Endothelial cell of umbilical vein (primary cell): ENCODE results near the gene AACS. TPM values are rescaled to one million over a fixed set of nuclear protein-coding genes. Genes with fewer than 3 reads are reported as not detected.

Source experiments
- BruUV-seq: library from RNA; stranded (reverse); fragments of 400-500 nt; replicated peaks from 2 replicates; lab custom pipeline; 2021; lab: Mats Ljungman, UMichigan
- CTCF ChIA-PET: fragments of 300-600, 350-600 bp; sonication (Branson Sonifier 250); formaldehyde crosslinking; loops from one replicate; lab custom pipeline; 2021; ENCODE audit warnings: antibody characterized with exemption, inconsistent platforms; lab: Charles Lee
- POLR2A ChIA-PET: fragments of 300-600, 350-600 bp; sonication (Branson Sonifier 250); formaldehyde crosslinking; loops from one replicate; lab custom pipeline; 2021; ENCODE audit warnings: antibody characterized with exemption, inconsistent platforms; lab: Charles Lee
- DNase-seq: peaks from one replicate; pipeline ENCODE4 v3.0.0-alpha.2; 2011; ENCODE audit warnings: low read depth, low spot score
- FAIRE-seq: peaks from 2 replicates; lab custom pipeline; 2011; peaks lifted over from hg19 to GRCh38; lab: Jason Lieb, UNC
- H2AFZ ChIP-seq: 2 replicates; pipeline ENCODE4 v1.6.0; 2012; ENCODE audit warnings: low read depth, low read length, control low read depth, inconsistent platforms
- H3K27ac ChIP-seq: 2 replicates; pipeline ENCODE4 v1.5.1; 2011; ENCODE audit warnings: low read depth, mild to moderate bottlenecking, control low read depth, low read length, moderate library complexity; ENCODE audit not compliant: insufficient read depth
- H3K27me3 ChIP-seq, 2 experiments: 2 replicates each; pipeline versions ENCODE4 v1.6.0 to v1.6.1; 2011; ENCODE audit warnings: low read length in 2 of 2, mixed read lengths in 1 of 2; ENCODE audit not compliant: control insufficient read depth in 2 of 2, insufficient read depth in 2 of 2
- H3K36me3 ChIP-seq, 2 experiments: 2 replicates in 1 of 2; 3 replicates in 1 of 2; pipeline ENCODE4 v1.5.1; 2011; ENCODE audit warnings: low read length in 2 of 2, mild to moderate bottlenecking in 1 of 2, moderate library complexity in 1 of 2; ENCODE audit not compliant: control insufficient read depth in 2 of 2, insufficient read depth in 2 of 2; ENCODE audit errors: extremely low read depth in 1 of 2
- H3K4me1 ChIP-seq: 3 replicates; pipeline ENCODE4 v1.5.1; 2011; ENCODE audit warnings: mild to moderate bottlenecking, low read length; ENCODE audit not compliant: control insufficient read depth, insufficient read depth; ENCODE audit errors: extremely low read depth
- H3K4me2 ChIP-seq: 2 replicates; pipeline ENCODE4 v1.6.1; 2011; ENCODE audit warnings: low read length, control low read depth, mixed read lengths; ENCODE audit not compliant: insufficient read depth
- H3K4me3 ChIP-seq, 3 experiments: fragments of 200-600 bp in 1 of 3; sonication (generic), shearing (Covaris generic) in 1 of 3; replicated peaks in 1 of 3; 2 replicates each; pipeline ENCODE4 v1.5.1; 2011 to 2016; ENCODE audit warnings: control low read depth in 3 of 3, low read length in 3 of 3, mild to moderate bottlenecking in 2 of 3, inconsistent platforms in 1 of 3, low read depth in 1 of 3, moderate library complexity in 1 of 3; ENCODE audit not compliant: insufficient read depth in 1 of 3
- H3K79me2 ChIP-seq: 2 replicates; pipeline ENCODE4 v1.6.0; 2012; ENCODE audit warnings: low read length, inconsistent platforms; ENCODE audit not compliant: control insufficient read depth, insufficient read depth
- H3K9ac ChIP-seq: replicated peaks from 2 replicates; pipeline ENCODE3; 2011; ENCODE audit warnings: low read length, control low read depth; ENCODE audit not compliant: insufficient read depth; ENCODE audit errors: extremely low read depth
- H3K9me1 ChIP-seq: replicated peaks from 3 replicates; pipeline ENCODE4 v1.6.0; 2011; ENCODE audit warnings: mild to moderate bottlenecking, low read length; ENCODE audit not compliant: control insufficient read depth, insufficient read depth; ENCODE audit errors: extremely low read depth
- H3K9me3 ChIP-seq: replicated peaks from 2 replicates; pipeline ENCODE4 v1.5.1; 2012; ENCODE audit warnings: low read length, inconsistent platforms; ENCODE audit not compliant: control insufficient read depth, insufficient read depth
- H4K20me1 ChIP-seq: replicated peaks from 2 replicates; pipeline ENCODE3; 2011; ENCODE audit warnings: mild to moderate bottlenecking, low read length; ENCODE audit not compliant: control insufficient read depth, insufficient read depth; ENCODE audit errors: extremely low read depth
- CTCF ChIP-seq, 2 donors: IDR thresholded peaks; 1 replicate in 1 of 2; 2 replicates in 1 of 2; pipeline ENCODE4 v1.5.1; 2011; ENCODE audit warnings: low read length in 2 of 2, mild to moderate bottlenecking in 2 of 2, moderate library complexity in 2 of 2, control low read depth in 1 of 2, inconsistent platforms in 1 of 2, low read depth in 1 of 2; ENCODE audit not compliant: insufficient read depth in 1 of 2; ENCODE audit errors: extremely low read depth in 1 of 2
- EZH2 ChIP-seq: IDR thresholded peaks from 2 replicates; pipeline ENCODE4 v1.6.1; 2012; ENCODE audit warnings: borderline replicate concordance, low read depth, mild to moderate bottlenecking, moderate library complexity, low read length, inconsistent platforms; ENCODE audit not compliant: severe bottlenecking
- JUN ChIP-seq: IDR thresholded peaks from 2 replicates; pipeline ENCODE4 v1.6.1; 2011; ENCODE audit warnings: borderline replicate concordance, low read depth; ENCODE audit not compliant: insufficient read length, insufficient read depth
- MAX ChIP-seq: IDR thresholded peaks from 2 replicates; pipeline ENCODE4 v1.6.1; 2011; ENCODE audit not compliant: insufficient read depth, insufficient read length
- MYC ChIP-seq: IDR thresholded peaks from one replicate; pipeline ENCODE4 v1.6.1; 2011; ENCODE audit warnings: mild to moderate bottlenecking, low read depth, low read length
- POLR2A ChIP-seq: IDR thresholded peaks from 2 replicates; pipeline ENCODE4 v1.6.1; 2012; ENCODE audit warnings: low read depth, mild to moderate bottlenecking, control low read depth, low read length
- POLR2AphosphoS5 ChIP-seq: IDR thresholded peaks from 2 replicates; pipeline ENCODE4 v1.6.1; 2012; ENCODE audit warnings: low read depth, mild to moderate bottlenecking, control low read depth, low read length, moderate library complexity; ENCODE audit not compliant: insufficient read depth
- dilution Hi-C: fragments of 300-500 bp; cut with MboI; formaldehyde crosslinking; loops from one replicate; pipeline ENCODE4 v1.15.0; 2019; ENCODE audit warnings: low sequenced_read_pairs; ENCODE audit not compliant: extremely low pct_ligation_motif_present
- intact Hi-C: fragments of 100-400 bp; cut with micrococcal nuclease; formaldehyde crosslinking; loops from one replicate; pipeline ENCODE4 v1.10.0; 2022
- polyA plus RNA-seq, 4 experiments: library from polyadenylated mRNA; depleted of rRNA in 3 of 4; stranded (reverse) in 3 of 4; unstranded in 1 of 4; fragments of >200 nt; gene quantifications; 2 replicates each; pipeline versions ENCODE4 v1.2.1 to v1.2.3, GENCODE V29; 2011 to 2012; ENCODE audit warnings: missing spikeins in 1 of 4
- total RNA-seq: library from RNA; stranded (reverse); gene quantifications from 2 replicates; pipeline ENCODE4 v1.2.3, GENCODE V29; 2021

Gene AACS
- total and polyA plus RNA-seq, 2 donors (not counting 3 experiments of a cell fraction or from before 2014, with no cell fraction given) = 34.7 to 40.3 TPM

- dilution Hi-C loops = no loop called here
- CTCF ChIA-PET = no interaction called here
These were observed 47.4 kb upstream of the AACS start for GRCh38 chr12:125017801-125018200.

GRCh38 chr12:125018356-125018755, 46.9 kb upstream of the AACS start:
- H3K4me2 ChIP-seq = no peak overlapping the region
- no peaks in the 10 kb centered on the region for H3K9me3 ChIP-seq
- H3K9me1 ChIP-seq = no peaks in the 10 kb centered on the region
- H3K79me2 ChIP-seq = no peaks in the 10 kb centered on the region
- H2AFZ ChIP-seq = no peak overlapping the region
- H3K27me3 ChIP-seq = no peaks in the 10 kb centered on the region
- dilution Hi-C loops = no loop called here
- FAIRE-seq = no peak
- H4K20me1 ChIP-seq = no peaks in the 10 kb centered on the region
- no peaks in the 10 kb centered on the region for H3K4me1 ChIP-seq
- POLR2A ChIA-PET = no interaction called here
- intact Hi-C loops = no loop called here
- no peak overlapping the region for H3K9ac ChIP-seq
- no peak for DNase-seq
- TF ChIP-seq MAX (no peak), CTCF (IDR thresholded peaks at IDR 0.05; ENCODE audit: extremely low read depth in 1 of 2, insufficient read depth in 1 of 2, low read depth in 1 of 2, low read length in 2 of 2) (no peak), POLR2AphosphoS5 (no peak), EZH2 (no peak), POLR2A (no peak), JUN (no peak)
- H3K36me3 ChIP-seq = no peaks in the 10 kb centered on the region
- no peak overlapping the region for H3K27ac ChIP-seq
- no TSS peak for BruUV-seq
- CTCF ChIA-PET = no interaction called here
- H3K4me3 ChIP-seq = no peak overlapping the region

More at GRCh38 chr12:125017801-125018200, 47.4 kb upstream of the AACS start:
- Histone ChIP-seq H3K27me3 (no peaks in the 10 kb centered on the region), H3K4me1 (no peaks in the 10 kb centered on the region), H3K27ac (no peak overlapping the region), H4K20me1 (no peaks in the 10 kb centered on the region), H3K4me3 (no peak overlapping the region), H3K9me1 (no peaks in the 10 kb centered on the region), H2AFZ (no peak overlapping the region), H3K79me2 (no peaks in the 10 kb centered on the region), H3K9me3 (no peaks in the 10 kb centered on the region), H3K4me2 (no peak overlapping the region), H3K36me3 (no peaks in the 10 kb centered on the region), H3K9ac (no peak overlapping the region)
- TF ChIP-seq POLR2AphosphoS5 = no peak
- no peak for TF ChIP-seq EZH2
- no peak for TF ChIP-seq MAX
- no peak for TF ChIP-seq JUN
- TF ChIP-seq MYC = no peak
- no peak for TF ChIP-seq POLR2A
- BruUV-seq = no TSS peak
- intact Hi-C loops = no loop called here
- FAIRE-seq (no peak), DNase-seq (no peak)
- POLR2A ChIA-PET = no interaction called here
